GM10248 (cell line): ENCODE measurements around the gene ISG20.
A peak's percentile ranks its signal among the peaks of the same experiment; 100 is the strongest.

Experiments
- CTCF ChIA-PET: fragments of 300-600 bp; sonication (Branson Sonifier 250); formaldehyde crosslinking; extraction: SDS; loops from one replicate; lab custom pipeline; 2021; ENCODE audit warnings: antibody characterized with exemption; lab: Yijun Ruan, JAX
- POLR2A ChIA-PET: fragments of 350-650 bp; sonication (Branson Sonifier 250); formaldehyde crosslinking; extraction: SDS; loops from one replicate; lab custom pipeline; 2020; ENCODE audit warnings: antibody characterized with exemption; lab: Yijun Ruan, JAX
- DNase-seq: peaks from one replicate; pipeline ENCODE4 v3.0.0; 2012; ENCODE audit errors: extremely low spot score
- CTCF ChIP-seq: IDR thresholded peaks from 2 replicates; pipeline ENCODE4 v1.5.1; 2012; ENCODE audit warnings: mild to moderate bottlenecking, low read depth; ENCODE audit errors: extremely low read depth, missing control alignments, control extremely low read depth

ISG20 gene

GRCh38 chr15:88655103-88655553 lies 16.3 kb downstream of the ISG20 start:
- CTCF ChIA-PET, result interaction anchor here (1.2 to 3.8 kb wide), 6 partner anchors 10 to 48 kb away, joined by 3 to 21 read pairs (median 6); no protein-coding TSS in a partner anchor
- no peak for TF ChIP-seq CTCF
- DNase-seq, result no peak
- POLR2A ChIA-PET, result interaction anchor here (0.7 kb wide), 1 partner anchor 31 kb away, joined by 3 read pairs; no protein-coding TSS in a partner anchor

GRCh38 chr15:88655800-88656488 lies 17.1 kb downstream of the ISG20 start:
- CTCF ChIA-PET, result interaction anchor here (0.7 to 3.8 kb wide), 13 partner anchors 11 to 185 kb away, joined by 3 to 21 read pairs (median 4); no protein-coding TSS in a partner anchor

GRCh38 chr15:88656760-88657221 lies 18.0 kb downstream of the ISG20 start:
- ChIA-PET POLR2A (interaction anchor here (0.8 to 1.4 kb wide), 2 partner anchors 15 to 32 kb away, joined by 5 read pairs; no protein-coding TSS in a partner anchor), CTCF (interaction anchor here (0.7 to 3.8 kb wide), 17 partner anchors 11 to 186 kb away, joined by 3 to 21 read pairs (median 4); no protein-coding TSS in a partner anchor)
- no peak for TF ChIP-seq CTCF
- DNase-seq, result peak; percentile 85

More at GRCh38 chr15:88655800-88656488, 17.1 kb downstream of the ISG20 start:
- no peak for DNase-seq
- POLR2A ChIA-PET, result interaction anchor here (0.7 to 1.4 kb wide), 3 partner anchors 14 to 31 kb away, joined by 3 to 5 read pairs (median 5); no protein-coding TSS in a partner anchor
- no peak for TF ChIP-seq CTCF

- DNase-seq, result peak; percentile 62
- TF ChIP-seq CTCF, result peak; percentile 48
- ChIA-PET CTCF (interaction anchor here (1.1 to 3.8 kb wide), 16 partner anchors 10 to 549 kb away, joined by 3 to 21 read pairs (median 4); no protein-coding TSS in a partner anchor), POLR2A (interaction anchor here (1.4 kb wide), 1 partner anchor 33 kb away, joined by 5 read pairs; no protein-coding TSS in a partner anchor)
These were observed 18.7 kb downstream of the ISG20 start for GRCh38 chr15:88657326-88658069.

GRCh38 chr15:88658070-88658965 lies 19.5 kb downstream of the ISG20 start:
- CTCF ChIA-PET, result interaction anchor here (1.2 to 3.3 kb wide), 12 partner anchors 11 to 548 kb away, joined by 3 to 17 read pairs (median 6); no protein-coding TSS in a partner anchor
- POLR2A ChIA-PET, result no interaction called here

More at GRCh38 chr15:88658070-88658965, 19.5 kb downstream of the ISG20 start:
- no peak for TF ChIP-seq CTCF
- no peak for DNase-seq
